GM03348 (cell line): Measurements from ENCODE around the gene TSPEAR.
"Not testable (repeated sequence)": the region's sequence is repeated elsewhere in the genome, so short reads cannot be mapped to it uniquely, and the experiment has no call there.

Experiments used
- DNase-seq: peaks from one replicate; pipeline ENCODE4 v3.0.0; 2012; ENCODE audit warnings: low spot score

The TSPEAR gene

DNA sequence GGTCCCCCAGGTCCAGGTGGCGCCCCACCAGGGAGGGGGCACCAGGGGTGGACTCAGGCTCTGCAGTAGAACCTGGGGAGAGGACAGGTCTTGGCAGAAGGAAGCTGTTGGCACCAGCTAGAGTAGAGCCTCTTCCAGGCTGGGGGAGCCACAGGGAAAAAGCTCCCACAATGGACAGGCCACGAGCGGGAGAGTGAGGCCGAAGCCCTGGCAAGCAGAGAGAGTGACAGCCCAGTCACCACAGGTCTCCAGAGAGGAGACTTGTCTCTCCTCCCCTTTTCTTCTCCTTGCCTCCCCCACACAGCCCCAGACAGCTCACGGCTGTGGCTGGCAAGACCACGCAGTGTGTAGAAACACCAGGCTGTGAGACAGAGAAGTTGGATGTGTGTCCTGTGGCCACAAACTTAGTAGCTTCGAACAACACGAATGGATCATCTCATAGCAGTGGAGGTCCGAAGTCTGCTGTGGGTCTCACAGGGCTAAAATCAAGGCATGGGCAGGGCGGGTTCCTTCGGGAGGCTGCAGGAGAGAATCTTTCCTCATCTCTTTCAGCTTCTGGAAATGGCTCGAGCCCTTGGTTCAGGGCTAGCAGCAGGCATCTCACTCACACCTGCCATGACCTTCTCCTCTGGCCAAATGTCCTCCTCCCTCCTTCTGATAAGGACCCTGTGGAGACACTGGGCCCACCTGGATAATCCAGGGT, 60.2 kb downstream of the TSPEAR start:
- no peak for DNase-seq

DNA sequence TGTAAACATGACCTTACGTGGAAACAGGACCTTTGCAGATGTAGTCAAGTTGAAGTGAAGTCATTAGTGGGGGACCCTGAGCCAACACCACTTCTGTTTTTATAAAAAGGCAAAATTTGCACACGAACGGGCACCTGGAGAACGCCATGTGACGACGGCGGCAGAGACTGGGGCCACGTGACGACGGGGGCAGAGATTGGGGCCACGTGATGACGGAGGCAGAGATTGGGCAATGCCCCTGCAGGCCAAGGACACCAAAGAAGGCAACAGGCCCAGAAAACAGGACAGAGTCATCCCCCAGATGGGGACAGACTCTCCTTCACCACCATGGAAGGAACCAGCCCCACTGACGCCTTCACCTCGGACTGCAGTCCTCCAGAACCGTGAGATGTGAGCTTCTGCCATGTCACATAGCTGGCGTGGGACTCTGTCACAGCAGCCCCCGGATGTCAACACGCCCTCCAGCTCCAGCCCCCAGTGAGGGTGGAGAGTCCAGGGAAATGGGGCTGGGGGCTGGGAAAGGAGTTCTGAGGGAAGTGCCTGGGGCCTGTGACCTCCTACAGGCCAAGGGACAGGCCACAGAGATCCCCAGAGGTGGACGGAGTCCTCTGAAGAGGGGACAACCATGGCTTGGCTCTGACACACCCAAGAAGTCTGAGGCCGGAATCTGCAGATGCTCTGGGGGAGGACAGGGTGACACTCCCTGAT, 61.0 kb downstream of the TSPEAR start:
- no peak for DNase-seq

DNA sequence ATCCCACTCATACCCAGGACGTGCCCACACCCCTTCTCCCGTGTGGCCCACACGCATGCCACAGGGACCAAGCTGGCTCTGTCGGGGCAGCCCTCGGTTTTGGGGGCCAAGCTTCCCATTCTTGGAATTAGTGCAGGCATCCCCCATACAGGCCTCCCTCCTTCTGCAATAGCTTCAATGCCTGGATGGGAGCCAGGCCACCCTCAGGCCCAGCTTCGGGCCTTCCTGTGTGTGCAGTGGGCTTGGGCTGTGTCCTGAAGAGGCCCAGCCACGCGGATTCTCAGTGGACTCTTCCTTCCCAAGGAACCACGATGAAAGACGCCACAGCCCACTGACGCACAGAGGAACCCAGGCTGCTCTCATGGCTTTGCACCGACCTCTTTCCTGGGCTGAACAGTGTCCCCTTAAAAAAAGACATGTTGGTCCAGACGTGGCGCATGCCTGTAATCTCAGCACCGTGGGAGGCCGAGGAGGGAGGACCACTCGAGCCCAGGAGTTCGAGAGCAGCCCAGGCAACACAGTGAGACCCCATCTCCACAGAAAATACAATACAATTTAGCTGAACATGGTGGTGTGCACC, 61.8 kb downstream of the TSPEAR start:
- DNase-seq, result no peak

DNA sequence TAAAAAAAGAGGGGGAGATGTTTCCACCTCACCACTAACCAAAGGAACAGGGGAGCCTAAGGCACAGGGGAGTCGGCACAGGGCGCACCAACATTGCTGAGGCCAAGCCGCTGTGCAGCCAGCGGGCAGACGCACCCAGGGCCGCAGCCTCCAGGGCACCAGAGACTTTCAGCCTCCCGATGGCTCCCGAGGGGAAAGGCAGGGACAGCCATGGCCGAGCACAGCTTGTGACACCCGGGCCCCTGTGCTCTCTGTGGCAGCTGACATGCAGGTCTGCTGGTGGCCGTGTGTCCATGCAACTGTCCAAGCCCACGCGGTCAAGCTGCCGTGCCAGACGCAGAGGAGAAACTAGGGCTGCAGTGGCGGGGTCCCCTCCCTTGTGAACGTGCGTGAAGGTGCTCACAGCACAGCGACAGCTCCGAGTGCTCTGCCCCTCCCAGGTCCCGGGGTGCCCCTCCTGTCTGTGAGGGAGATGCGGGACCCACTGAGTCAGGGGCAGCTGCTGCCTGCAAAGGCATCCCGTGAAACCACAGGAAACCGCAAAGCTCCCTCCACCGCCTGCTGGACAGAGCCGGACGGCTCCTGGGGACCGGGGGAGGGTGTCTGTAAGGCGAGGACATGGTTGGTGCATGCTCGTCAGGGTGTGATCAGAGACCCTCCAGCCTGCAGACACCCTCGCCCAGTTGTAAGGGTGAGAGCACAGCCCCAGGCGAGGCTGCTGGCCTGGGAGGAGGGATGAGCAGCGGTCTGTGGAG, 62.6 kb downstream of the TSPEAR start:
- no peak for DNase-seq

DNA sequence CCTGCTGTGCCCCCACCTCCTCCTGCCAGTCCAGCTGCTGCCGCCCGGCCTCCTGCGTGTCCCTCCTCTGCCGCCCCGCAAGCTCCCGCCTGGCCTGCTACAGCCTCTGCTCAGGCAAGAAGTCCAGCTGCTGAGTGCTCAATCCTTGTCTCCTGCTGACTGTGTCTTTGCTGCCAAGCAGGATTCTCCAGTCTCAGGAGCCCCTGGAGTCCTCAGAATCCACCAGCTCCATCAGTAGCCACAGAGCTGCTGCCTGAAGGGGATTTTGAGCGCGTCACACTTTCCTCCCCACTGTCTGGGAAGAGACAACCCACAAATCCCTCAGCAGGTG, 64.2 kb downstream of the TSPEAR start:
- DNase-seq, result no peak

DNA sequence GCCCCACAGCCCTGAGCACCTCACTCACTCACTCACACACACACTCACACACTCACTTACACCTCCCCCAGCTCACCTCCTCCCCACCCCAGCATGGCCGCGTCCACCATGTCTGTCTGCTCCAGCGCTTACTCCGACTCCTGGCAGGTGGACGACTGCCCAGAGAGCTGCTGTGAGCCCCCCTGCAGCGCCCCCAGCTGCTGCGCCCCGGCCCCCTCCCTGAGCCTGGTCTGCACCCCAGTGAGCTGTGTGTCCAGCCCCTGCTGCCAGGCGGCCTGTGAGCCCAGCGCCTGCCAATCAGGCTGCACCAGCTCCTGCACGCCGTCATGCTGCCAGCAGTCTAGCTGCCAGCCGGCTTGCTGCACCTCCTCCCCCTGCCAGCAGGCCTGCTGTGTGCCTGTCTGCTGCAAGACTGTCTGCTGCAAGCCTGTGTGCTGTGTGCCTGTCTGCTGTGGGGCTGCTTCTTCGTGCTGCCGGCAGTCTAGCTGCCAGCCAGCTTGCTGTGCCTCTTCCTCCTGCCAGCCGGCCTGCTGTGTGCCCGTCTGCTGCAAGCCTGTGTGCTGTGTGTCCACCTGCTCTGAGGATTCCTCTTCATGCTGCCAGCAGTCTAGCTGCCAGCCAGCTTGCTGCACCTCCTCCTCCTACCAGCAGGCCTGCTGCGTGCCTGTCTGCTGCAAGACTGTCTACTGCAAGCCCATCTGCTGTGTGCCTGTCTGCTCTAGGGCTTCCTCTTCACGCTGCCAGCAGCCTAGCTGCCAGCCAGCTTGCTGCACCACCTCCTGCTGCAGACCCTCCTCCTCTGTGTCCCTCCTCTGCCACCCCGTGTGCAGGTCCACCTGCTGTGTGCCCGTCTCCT, 64.8 kb downstream of the TSPEAR start, which contains the start of gene KRTAP10-11:
TSS of gene KRTAP10-11 (plus strand) at position 49 of the 856 bp plus-strand sequence. CDS start at position 94, 45 bp downstream.
- not testable (repeated sequence) for DNase-seq

DNA sequence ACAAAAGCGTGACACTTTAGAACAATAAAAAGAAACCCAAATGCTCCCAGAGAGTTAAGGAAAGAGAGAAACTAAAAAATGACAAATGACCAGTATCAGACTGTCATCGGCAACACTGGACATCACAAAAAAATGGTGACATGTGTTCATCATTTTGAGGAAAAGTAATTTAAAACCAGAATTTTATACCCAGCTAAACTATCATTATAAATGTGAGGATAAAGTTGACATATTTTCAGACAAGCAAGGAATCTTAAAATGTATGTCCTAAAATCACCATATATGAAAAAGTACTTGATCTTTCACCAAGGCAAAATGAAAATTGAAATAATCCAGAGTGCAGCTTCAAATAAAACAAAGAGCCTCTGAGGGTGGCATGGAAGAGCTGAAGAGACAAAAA, 66.5 kb downstream of the TSPEAR start:
- no peak for DNase-seq

DNA sequence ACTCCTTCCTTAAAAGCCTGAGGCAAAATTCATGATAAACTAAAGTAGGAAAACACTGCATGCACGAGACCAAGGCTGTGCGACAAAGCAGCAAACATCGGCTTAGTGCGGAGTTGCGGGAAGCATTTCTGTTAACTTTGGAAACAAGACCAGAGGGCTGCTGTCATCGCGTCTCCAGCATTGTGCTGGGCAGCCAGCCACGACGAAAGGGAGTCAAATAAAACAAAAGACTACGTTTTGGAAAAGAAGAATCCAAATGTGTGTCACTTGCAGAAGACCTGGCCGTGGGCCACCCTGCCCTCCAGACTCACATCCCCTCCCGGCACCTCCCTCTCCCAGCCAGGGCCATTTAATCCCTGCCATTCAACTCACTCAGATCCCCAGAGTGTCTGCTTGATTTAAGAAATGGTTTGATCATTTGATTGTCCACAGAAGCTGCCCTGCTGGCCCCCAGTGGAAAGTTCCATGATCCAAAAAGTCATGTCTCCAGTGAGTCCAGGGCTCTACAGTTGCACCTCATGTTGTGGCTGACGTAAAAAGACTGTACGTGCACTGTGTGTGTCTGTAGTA, 67.5 kb downstream of the TSPEAR start:
- DNase-seq, result no peak

DNA sequence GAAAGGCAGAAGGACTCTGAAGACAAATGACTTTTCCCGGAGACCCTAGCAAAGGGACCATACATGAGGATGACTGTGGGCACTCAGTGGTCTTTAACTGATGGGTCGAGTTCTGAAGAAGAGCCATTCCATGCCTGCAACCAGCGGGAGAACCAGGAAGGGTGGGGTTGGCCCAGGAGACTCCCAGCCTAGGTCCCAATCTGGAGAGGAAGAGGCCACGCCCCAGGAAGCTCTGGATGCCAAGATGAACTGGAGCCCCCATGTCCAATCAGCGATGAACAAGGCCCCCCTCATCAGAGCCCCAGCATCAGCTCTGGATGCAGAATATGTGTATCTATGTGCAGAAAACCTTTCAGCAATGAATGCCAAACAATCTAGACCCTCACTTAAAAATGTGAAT, 70.6 kb downstream of the TSPEAR start:
- DNase-seq, result no peak

DNA sequence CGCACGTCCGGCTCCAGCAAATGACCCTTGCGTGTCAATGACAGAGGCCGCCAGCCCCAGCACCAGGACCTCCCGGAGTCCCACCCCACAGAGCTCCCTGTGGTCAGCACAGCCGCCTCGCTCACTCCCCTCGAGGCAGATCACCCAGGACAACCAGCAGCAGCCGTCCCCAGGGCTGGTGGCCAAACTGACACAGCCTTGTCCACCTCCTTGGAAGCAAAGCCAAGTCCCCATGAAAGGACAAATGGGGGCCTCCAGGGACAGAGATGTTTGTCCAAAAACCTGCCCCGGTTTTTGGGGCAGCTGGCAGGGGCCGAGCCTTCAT, 72.1 kb downstream of the TSPEAR start:
- no peak for DNase-seq

DNA sequence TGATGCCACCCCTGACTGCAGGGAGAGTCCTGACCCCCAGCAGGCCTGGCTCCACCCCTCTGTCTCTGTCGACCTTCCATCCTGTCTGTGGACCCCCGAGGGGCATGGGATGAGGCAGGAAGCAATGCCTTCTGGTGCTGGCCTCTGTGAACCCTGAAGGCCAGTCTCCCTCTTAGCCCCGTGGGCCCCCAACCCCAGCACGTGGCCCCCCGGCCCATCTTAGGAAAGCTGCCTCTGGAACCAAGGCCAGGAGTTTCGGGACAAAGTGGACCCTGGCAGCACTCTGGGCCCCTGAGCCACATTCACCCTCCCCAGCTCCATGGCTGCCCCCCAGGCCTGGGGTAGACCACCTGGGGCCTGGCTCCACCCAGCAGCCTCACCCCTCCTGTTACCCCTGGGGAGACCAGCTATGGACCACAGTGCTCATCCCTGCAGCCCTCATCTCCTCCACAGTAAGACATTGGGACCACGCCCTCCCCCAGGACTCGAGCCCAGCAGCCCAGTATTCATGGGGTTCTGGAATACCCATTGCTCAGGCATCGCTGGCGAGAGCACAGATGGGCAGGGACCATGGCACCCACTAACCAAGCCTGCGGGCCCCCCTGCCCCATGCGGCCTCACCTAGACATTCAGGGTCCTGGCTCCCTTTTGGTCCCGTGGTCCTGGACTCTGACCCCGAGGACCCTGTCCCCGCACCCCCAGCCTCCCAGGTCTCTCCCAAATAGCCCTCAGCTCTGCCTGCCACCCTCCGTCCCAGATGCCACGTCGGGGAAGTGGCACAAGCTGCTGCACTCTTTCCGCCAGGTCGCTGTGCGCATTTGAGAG, 72.7 kb downstream of the TSPEAR start:
- not testable (repeated sequence) for DNase-seq

DNA sequence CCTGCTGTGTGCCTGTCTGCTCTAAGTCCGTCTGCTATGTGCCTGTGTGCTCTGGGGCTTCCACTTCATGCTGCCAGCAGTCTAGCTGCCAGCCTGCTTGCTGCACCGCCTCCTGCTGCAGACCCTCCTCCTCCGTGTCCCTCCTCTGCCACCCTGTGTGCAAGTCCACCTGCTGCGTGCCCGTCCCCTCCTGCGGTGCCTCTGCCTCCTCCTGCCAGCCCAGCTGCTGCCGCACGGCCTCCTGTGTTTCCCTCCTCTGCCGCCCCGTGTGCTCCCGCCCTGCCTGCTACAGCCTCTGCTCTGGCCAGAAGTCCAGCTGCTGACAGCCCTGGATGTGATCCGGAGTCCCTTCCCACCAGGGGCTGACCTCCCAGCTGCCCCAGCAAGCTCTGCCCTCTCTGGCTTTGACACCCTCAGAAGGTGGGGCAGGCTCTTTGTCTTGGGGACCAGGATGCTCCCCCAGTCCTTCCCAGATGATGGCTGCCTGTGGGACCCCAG, 73.5 kb downstream of the TSPEAR start:
- not testable (repeated sequence) for DNase-seq

DNA sequence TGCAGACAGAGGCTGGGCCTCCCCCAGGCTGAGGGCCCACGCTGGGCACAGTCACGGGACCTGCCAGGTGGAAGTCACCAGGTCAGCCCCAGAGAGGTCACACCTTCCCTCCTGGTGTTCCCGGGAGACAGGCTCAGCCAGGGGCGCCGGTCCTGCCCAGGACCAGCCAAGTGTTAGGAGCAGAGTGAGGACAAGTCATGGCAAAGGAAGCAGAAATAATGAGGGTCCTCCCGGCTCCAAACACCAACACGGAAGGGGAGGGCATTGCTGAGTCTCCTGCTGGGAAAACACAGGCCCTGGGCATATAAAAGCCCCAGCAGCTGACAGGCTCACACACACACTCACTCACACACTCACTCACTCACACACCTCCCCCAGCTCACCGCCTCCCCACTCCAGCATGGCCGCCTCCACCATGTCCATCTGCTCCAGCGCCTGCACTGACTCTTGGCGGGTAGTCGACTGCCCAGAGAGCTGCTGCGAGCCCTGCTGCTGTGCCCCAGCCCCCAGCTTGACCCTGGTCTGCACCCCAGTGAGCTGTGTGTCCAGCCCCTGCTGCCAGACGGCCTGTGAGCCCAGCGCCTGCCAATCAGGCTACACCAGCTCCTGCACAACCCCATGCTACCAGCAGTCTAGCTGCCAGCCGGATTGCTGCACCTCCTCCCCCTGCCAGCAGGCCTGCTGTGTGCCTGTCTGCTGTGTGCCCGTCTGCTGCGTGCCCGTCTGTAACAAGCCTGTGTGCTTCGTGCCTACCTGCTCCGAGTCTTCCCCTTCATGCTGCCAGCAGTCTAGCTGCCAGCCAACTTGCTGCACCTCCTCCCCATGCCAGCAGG, 74.1 kb downstream of the TSPEAR start, which contains the start of gene KRTAP10-10:
TSS of gene KRTAP10-10 (plus strand) at position 339 of the 833 bp plus-strand sequence. CDS start at position 401, 62 bp downstream.
- DNase-seq, result no peak

DNA sequence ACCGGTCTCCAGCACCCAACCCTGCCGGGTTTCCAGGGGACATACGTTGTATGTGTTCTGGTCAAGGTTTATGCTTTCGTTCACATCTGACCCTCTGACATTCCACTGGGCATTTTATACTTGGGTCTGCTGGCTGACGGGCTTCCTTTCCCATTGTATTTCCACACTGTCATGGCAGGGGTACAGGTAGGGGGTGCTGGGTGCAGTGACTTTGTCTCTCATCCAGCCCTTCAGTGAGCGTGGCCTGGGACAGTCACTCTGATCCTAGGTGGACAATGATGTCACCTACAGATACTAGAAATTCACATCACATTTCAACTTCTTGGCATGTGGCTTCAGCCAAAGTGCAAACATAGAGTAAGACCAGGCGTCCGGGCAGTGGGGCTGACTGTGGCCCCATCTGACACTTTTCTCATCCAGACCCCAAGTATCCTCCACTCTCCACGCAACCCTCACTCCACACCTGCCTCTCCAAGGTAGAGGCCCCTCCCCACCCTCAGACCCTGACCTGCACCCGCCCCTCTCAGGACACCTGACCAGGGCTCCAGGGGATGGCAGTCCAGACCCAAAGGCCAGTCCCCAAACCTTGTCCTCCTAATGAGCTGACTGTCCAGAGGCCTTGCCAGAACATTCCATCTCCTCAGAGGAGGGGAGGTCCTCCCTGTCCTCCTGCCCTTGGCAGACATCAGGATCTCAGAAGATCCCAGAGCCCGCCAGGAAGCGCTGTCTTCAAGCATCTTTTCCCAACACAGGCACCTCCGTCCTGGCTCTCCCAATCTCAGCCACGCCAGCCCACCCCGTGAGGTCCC, 75.0 kb downstream of the TSPEAR start:
- DNase-seq, result no peak

DNA sequence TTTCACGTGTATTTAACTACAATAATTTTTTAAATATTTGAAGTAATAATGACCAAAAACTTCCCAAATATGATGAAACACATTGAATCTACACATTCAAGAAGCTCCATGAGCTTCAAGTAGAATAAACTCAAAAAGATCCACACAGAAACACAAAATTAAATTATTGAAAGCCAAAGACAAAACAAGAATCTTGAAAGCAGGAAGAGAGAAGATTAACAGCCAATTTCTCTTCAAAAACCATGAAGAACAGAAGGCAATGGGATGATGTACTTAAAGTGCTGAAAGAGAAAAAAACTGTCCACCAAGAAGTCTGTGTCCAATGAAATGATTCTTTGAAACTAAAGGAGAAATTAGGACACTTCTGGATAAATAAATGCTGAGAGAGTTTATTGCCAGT, 79.3 kb downstream of the TSPEAR start:
- DNase-seq, result no peak

DNA sequence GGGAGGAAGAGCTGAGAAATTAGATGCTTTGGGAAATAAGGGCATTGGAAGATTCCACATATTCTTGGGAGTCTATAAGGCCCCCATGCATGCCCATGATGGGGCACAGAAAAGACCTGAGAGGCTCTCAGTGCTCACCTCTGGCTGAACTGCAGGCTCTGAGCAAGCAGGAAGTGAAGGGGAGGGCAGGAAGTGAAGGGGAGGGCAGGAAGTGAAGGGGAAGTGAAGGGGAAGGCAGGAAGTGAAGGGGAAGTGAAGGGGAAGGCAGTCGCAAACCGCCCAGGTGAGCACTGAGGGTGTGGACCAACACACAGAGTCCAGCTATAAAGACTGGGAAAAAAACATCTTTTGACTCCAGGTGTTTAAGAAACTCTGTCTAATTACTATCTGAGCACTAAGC, 80.9 kb downstream of the TSPEAR start:
- DNase-seq, result no peak

DNA sequence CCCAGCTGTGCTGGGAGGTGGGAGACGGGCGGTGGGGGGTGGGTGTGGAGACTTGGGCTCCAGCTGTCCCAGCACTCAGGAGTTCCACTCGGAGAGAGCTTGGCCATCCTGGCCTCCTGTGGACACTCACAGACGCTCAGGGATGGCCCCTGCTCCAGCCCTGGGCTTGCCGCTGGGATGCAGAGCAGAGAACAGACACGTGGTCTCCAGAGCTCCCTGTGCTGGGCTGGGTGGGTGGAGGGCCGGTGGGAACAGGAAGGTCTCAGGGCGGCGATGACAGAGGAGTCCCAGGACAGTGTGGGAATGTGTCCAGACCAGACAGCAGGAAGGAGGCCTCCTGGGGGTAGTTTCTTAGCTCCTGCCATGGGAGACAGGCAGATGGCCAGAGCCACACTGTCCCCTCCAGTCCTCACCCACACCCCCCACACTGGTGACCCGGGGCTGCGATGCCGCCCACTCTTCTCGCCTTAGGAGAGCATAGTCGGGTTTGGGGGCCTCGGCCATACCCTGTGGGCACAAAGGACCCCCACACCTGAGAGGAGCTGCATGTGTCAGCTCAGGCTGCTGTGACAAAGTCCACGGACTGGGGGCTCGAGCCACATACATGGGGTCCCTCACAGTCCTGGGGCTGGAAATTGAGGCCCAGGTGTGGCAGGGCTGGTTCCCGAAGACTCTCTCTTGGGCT, 82.5 kb downstream of the TSPEAR start:
- no peak for DNase-seq

DNA sequence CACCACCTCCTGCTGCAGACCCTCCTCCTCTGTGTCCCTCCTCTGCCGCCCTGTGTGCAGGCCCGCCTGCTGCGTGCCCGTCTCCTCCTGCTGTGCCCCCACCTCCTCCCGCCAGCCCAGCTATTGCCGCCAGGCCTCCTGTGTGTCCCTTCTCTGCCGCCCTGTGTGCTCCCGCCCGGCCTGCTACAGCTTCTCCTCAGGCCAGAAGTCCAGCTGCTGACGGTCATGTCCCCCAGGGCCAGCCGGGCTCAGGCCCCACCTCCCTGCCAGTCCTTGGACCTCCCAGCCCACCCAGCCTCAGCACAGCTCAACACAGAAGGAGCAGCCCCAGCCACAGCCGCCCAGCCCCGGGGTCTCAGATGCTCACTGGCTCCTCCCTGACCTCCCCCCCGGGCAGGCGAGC, 83.5 kb downstream of the TSPEAR start:
- not testable (repeated sequence) for DNase-seq
